ENCODE measurements around the gene PPP3CA.

DNA sequence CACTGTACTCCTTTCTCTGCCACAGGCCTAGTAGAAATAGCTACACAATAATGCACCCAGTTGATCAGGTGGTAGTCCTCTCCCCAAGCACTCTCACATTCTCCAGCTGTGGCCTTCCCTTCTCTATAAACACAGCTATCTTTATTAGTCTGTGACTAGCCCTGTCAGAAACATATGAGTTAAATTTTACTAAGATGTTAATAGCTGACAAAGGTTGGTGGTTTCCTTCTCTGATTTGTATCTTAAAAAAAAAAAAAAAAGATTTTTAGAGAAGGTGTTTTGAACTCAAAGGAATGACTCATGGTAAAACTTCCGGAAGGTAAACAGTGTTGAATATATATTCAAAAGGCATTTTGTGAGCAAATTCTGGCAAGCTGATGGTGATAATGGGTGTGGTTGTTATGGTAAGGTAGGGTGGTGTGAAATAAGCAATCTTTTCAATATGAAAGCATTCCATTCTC, 327.4 kb downstream of the PPP3CA start:
- no peak for TF ChIP-seq ZNF384 (IDR thresholded peaks at IDR 0.05)
- no peak for TF ChIP-seq SP1 (IDR thresholded peaks at IDR 0.05)
- no peak for TF ChIP-seq FOXK2 (IDR thresholded peaks at IDR 0.05)

Data from HEK293T (cell line).